ENCODE data around the gene ICE1.

- TF ChIP-seq SIN3A (IDR thresholded peaks at IDR 0.05; ENCODE audit: borderline replicate concordance, insufficient read depth, low read length): no peak
- TF ChIP-seq POLR2AphosphoS5 (IDR thresholded peaks at IDR 0.05; ENCODE audit: low read depth, low read length): no peak
Measured at GRCh38 chr5:5480481-5481111, 58.1 kb downstream of the ICE1 start.
